Measurements from ENCODE around the gene PLCB3. TPM values are rescaled to one million over a fixed set of nuclear protein-coding genes. Genes with fewer than 3 reads are reported as not detected.

PLCB3 gene
- total RNA-seq, 3 donors from 2014 or later: 6.2 to 8.2 (median 6.4) TPM

DNA sequence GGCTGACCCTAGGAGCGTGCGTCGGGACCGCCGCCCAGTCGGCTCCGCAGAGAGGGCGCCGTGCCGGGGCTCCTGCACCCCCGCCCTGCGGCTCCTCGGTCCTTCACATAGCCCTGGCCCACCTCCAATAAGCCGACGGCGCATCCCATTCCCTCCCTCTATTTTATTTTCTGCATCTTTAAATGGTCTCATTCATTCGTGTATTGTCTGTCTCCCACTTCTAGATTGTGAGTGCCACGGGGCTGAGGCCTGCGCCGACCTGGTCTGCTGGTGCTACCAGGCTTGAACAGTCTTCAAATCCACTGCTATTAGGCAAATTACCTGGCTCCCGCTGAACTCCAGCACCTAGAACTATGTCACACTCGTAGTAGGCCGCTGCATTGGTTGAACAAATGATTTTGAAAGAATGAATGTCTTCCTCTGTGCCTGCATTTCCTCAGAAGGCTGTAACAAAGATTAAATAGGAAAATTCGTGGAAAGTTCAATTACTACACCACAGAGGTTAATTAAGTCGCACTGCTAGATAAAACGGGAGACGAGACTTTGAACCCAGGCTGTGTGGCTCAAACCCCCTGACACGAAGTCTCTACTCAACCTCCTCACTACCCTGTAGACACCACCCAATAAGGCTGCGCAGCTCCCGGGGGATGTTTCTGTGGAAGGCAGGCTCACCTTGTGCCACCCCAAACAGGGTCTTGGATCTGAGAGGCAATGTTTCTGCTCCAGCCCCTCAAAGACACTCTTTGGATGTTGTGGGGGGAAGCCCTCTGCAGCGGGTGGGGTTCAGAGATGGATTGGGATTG, 3.4 kb upstream of the PLCB3 start:
- ATAC-seq (no peak), DNase-seq (no peak)
- no peaks in the 10 kb centered on the region for H3K9me3 Mint-ChIP-seq
- no peaks in the 10 kb centered on the region for H3K27me3 Mint-ChIP-seq (ENCODE audit: low read depth)
- H3K4me1 Mint-ChIP-seq (ENCODE audit: low read depth): peaks cover 28% of the 10 kb centered on the region
- H3K36me3 Mint-ChIP-seq (ENCODE audit: insufficient read depth): no peaks in the 10 kb centered on the region
- peak overlapping the region; percentile 73 for H3K4me3 Mint-ChIP-seq

DNA sequence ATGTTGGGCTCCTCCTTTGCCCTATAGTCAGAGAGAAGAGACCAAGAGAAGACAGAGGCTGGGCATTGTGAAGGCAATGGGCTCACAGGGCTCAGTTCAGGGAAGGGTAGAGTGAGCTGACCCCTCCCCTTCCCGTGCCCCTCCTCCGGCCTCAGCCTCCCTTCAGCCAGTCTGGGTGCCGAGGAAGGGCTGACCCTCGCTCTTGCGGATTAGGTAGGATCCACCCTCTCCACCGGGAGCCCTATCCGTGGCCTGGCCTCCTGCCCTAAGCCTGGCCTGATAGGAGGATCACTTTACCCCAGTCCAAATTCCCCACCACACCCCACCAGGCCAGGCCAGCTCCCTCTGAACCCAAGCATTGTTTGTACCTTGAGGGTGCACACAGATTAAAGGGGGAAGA, 2.8 kb upstream of the PLCB3 start:
- no peaks in the 10 kb centered on the region for H3K9me3 Mint-ChIP-seq
- DNase-seq (no peak), ATAC-seq (no peak)
- H3K4me1 Mint-ChIP-seq (ENCODE audit: low read depth): peaks cover 22% of the 10 kb centered on the region
- H3K4me3 Mint-ChIP-seq: peak overlapping the region; percentile 35
- H3K27me3 Mint-ChIP-seq (ENCODE audit: low read depth): no peaks in the 10 kb centered on the region
- H3K36me3 Mint-ChIP-seq (ENCODE audit: insufficient read depth): no peaks in the 10 kb centered on the region

DNA sequence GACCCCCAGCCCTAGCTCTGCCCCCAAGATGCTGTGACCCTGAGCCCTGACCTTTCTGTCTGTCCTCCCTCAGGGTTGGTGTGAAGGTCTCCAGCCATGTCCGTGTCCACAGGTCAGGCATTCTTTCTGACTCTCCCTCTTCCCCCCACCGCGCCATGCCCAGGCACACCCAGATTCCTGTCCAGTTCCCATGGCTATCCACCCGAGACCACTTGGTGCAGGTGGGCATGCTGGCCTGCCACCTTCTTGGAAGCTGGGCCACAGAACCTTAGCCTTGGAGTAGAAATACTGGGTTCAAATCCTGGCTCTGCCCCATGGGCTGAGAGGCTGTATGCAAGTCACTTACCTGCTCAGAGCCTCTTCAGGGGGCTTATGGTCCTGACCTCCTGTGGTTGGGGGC, 2.3 kb upstream of the PLCB3 start:
- DNase-seq (no peak), ATAC-seq (no peak)
- Mint-ChIP-seq H3K4me1 (ENCODE audit: low read depth) (peaks cover 18% of the 10 kb centered on the region), H3K9me3 (no peaks in the 10 kb centered on the region), H3K4me3 (peak overlapping the region; percentile 35), H3K36me3 (ENCODE audit: insufficient read depth) (no peaks in the 10 kb centered on the region), H3K27me3 (ENCODE audit: low read depth) (no peaks in the 10 kb centered on the region)

DNA sequence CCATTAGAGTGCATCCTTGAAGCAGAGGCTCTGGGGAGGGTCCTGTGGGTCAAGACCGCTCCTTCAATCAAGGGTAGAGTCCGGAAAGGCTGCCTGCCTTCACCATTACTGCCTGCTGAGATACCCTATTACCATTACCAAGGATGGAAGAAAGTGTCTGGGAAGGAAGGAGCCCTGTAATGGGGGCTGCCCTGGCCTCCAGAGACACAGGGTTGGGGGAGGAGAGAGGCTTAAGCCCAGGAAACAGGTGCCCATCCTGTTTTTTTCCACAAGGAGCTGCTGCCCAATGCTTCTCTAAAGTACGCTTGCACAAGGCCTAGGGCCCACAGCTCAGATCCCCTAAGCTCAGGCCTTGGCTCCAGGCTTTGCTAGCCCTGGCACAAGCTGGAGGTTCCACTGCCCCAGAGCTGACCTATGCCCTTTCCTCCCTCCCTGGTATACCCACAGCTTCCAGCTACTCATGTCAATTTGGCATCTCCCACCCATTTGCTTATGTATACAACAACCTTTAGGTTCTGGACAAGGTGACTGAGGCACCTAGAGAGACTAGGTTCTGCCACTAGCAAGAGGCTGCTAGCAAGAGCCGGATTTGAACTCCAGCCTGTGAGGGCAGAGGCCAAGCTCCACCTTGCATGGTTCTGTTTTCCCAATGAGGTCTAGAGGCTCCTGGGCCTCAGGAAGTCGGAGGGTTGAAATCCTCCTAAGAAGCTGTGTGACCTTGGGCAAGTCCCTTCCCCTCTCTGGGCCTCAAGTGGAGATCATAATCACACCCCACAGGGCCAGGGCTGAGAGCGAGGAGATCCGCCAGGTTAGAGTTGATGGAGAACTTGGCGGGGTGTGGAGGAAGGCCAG, 1.5 kb upstream of the PLCB3 start:
- Mint-ChIP-seq H3K4me3 (peak overlapping the region; percentile 21), H3K27me3 (ENCODE audit: low read depth) (no peaks in the 10 kb centered on the region), H3K9me3 (no peaks in the 10 kb centered on the region), H3K36me3 (ENCODE audit: insufficient read depth) (no peaks in the 10 kb centered on the region), H3K4me1 (ENCODE audit: low read depth) (peaks cover 15% of the 10 kb centered on the region)
- ATAC-seq (no peak), DNase-seq (no peak)

DNA sequence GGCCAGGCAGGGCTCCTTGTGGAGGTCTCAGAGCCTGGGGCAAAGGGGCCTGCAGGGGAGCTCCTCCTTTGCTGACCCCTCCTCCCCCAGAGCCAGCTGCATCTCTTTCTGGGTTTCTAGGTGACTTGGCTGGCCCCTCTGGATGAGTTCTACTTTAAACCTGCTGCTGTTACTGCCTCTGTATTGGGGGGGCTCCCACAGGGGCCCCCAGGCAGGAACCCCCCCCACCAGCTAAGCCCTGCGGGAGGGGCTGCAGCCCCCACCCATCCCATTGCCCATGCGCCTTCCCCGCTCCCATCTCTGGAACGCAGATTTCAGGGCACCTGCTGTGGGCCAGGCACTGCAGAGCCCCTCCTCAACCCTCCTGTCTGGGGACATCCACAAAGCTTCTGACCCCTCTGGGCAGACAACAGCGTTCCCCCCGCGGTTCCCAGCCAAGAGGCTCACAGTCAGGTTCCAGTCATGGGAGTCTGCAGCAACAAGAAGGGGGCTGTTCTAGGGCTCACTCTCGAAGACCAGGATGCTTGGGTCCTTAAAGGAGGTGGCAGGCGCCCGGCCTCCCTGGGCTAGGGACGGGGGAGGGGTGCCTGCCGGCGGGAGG, 815 bp upstream of the PLCB3 start:
- ATAC-seq (no peak), DNase-seq (no peak)
- Mint-ChIP-seq H3K4me3 (peak overlapping the region; percentile 21), H3K9me3 (no peaks in the 10 kb centered on the region), H3K36me3 (ENCODE audit: insufficient read depth) (peaks cover 2% of the 10 kb centered on the region), H3K4me1 (ENCODE audit: low read depth) (peaks cover 15% of the 10 kb centered on the region), H3K27me3 (ENCODE audit: low read depth) (no peaks in the 10 kb centered on the region)

DNA sequence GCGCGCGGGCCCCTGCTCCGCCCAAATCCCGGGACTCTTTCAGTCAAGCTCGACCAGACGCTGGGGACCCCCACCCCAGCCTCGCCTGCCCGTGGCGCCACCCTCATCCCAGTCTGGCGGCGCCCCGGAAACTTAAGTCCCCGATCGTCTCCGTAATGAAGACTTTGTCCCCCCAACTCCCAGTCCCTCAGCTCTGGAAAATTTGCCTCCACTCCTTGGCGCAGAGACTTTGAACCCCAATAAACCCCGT, 348 bp downstream of the PLCB3 start:
- peaks cover 15% of the 10 kb centered on the region for H3K4me1 Mint-ChIP-seq (ENCODE audit: low read depth)
- H3K36me3 Mint-ChIP-seq (ENCODE audit: insufficient read depth): peaks cover 2% of the 10 kb centered on the region
- H3K4me3 Mint-ChIP-seq: peak overlapping the region; percentile 83
- ATAC-seq: no peak
- no peaks in the 10 kb centered on the region for H3K9me3 Mint-ChIP-seq
- no peak for DNase-seq
- H3K27me3 Mint-ChIP-seq (ENCODE audit: low read depth): no peaks in the 10 kb centered on the region

DNA sequence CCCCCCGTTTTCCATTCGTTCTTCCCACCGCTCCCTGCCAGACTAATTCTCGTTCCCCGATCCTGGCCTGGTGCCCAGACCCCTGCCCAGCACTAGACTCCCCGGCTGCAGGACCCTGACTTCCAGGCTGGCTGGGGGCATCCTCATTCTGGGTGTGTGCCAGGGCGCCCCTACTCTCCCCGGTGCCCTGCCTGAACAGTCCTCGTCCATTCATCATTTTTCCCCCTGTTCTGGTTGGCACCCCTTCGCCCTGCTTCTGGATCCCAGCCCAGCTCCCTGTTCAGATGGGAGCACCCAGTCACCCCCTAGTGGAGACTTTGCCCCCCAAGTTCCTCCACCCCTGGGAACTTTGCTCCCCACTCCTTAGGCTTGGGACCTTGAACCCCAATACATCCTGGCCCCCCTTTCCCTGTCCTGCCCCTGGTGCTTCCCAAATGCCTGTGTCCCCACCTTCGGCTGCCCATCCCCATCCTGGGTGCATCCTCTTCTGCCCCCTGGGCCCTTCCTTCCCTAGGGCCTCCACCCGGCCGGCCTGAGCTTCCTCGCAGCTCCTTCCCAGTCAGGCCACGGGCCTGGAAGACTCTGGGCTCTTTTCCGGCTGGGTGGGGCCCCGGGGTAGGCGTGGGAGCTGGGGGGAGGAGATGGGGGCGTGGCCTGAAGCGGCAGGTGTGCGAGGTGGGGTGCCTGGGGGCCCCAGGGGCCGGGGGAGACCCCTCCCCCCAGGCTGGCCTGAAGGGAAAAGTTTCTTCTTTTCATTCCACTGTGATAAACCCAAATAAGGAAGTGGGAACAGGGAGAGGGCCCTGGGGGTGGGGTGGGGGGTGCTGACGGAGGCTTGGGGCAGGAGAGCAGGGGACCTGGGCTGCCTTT, 908 bp downstream of the PLCB3 start:
- H3K36me3 Mint-ChIP-seq (ENCODE audit: insufficient read depth): peaks cover 2% of the 10 kb centered on the region
- peak overlapping the region; percentile 83 for H3K4me3 Mint-ChIP-seq
- no peaks in the 10 kb centered on the region for H3K27me3 Mint-ChIP-seq (ENCODE audit: low read depth)
- DNase-seq: no peak
- H3K4me1 Mint-ChIP-seq (ENCODE audit: low read depth): peaks cover 15% of the 10 kb centered on the region
- ATAC-seq: no peak
- H3K9me3 Mint-ChIP-seq: no peaks in the 10 kb centered on the region

DNA sequence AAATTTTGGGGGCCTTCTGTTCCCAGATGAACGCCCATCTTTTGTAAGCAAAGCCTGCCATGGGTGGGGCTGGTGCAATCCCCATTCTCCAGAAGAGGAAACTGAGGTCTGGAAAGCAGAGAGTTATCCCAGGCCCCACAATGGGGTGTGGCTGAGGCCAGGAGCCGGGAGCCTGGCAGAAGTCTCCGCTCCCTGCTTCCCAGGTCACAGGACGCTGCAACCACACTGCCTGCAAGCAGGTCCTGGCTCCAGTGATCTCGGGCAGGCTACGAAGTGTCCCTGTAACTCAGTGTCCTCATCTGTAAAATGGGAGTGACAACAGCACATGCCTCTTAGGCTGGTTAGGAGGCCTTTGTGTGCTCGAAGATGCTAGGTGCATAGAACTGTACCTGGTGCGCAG, 1.7 kb downstream of the PLCB3 start:
- H3K9me3 Mint-ChIP-seq: no peaks in the 10 kb centered on the region

DNA sequence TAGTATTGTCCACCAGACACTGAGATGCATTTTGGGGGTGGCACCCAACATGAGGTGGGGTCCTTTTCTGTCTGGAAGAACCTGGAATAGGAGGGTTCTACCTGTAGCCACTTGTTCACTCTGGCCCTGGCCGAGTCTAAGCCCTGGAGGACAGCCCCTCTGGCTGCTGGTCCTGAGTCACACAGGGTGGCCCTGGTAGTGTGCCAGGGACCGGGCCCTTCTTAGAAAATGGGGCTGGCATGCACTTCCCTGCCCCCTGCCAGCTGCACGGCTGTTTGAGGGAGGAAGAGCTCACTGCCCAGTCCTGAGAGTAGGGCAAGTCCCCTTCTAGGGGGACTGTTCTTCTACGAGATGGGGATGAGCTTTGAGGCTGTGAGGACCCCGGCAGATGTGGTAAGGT, 2.2 kb downstream of the PLCB3 start:
- H3K9me3 Mint-ChIP-seq: no peaks in the 10 kb centered on the region
- H3K36me3 Mint-ChIP-seq (ENCODE audit: insufficient read depth): peaks cover 2% of the 10 kb centered on the region
- H3K4me1 Mint-ChIP-seq (ENCODE audit: low read depth): peaks cover 13% of the 10 kb centered on the region
- no peak for ATAC-seq
- no peaks in the 10 kb centered on the region for H3K27me3 Mint-ChIP-seq (ENCODE audit: low read depth)
- DNase-seq: no peak
- H3K4me3 Mint-ChIP-seq: no peak overlapping the region

More for the DNA sequence above, 1.7 kb downstream of the PLCB3 start:
- H3K36me3 Mint-ChIP-seq (ENCODE audit: insufficient read depth): peaks cover 2% of the 10 kb centered on the region
- H3K4me1 Mint-ChIP-seq (ENCODE audit: low read depth): peaks cover 13% of the 10 kb centered on the region
- no peak overlapping the region for H3K4me3 Mint-ChIP-seq
- no peaks in the 10 kb centered on the region for H3K27me3 Mint-ChIP-seq (ENCODE audit: low read depth)
- DNase-seq (no peak), ATAC-seq (no peak)

DNA sequence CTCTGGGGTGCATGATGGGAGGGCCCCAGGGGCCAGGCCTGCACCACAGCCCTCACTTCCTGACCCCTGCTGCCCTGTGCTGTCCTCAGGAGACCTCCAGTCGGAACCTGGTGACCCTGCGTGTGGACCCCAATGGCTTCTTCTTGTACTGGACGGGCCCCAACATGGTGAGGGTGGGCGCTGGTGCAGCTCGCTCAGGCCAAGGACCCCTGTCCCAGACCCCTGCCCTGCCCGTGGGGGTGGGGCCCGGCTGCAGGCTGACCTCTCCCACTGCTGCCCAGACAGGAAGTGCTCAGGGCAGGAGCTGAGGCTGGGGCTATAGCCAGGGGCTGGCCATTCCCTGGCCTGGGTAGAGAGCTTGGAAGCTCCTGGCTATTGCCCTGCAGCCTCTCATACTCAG, 3.0 kb downstream of the PLCB3 start:
- no peak for ATAC-seq
- Mint-ChIP-seq H3K4me3 (no peak overlapping the region), H3K9me3 (no peaks in the 10 kb centered on the region), H3K36me3 (ENCODE audit: insufficient read depth) (peaks cover 3% of the 10 kb centered on the region), H3K27me3 (ENCODE audit: low read depth) (no peaks in the 10 kb centered on the region), H3K4me1 (ENCODE audit: low read depth) (peaks cover 13% of the 10 kb centered on the region)
- no peak for DNase-seq

DNA sequence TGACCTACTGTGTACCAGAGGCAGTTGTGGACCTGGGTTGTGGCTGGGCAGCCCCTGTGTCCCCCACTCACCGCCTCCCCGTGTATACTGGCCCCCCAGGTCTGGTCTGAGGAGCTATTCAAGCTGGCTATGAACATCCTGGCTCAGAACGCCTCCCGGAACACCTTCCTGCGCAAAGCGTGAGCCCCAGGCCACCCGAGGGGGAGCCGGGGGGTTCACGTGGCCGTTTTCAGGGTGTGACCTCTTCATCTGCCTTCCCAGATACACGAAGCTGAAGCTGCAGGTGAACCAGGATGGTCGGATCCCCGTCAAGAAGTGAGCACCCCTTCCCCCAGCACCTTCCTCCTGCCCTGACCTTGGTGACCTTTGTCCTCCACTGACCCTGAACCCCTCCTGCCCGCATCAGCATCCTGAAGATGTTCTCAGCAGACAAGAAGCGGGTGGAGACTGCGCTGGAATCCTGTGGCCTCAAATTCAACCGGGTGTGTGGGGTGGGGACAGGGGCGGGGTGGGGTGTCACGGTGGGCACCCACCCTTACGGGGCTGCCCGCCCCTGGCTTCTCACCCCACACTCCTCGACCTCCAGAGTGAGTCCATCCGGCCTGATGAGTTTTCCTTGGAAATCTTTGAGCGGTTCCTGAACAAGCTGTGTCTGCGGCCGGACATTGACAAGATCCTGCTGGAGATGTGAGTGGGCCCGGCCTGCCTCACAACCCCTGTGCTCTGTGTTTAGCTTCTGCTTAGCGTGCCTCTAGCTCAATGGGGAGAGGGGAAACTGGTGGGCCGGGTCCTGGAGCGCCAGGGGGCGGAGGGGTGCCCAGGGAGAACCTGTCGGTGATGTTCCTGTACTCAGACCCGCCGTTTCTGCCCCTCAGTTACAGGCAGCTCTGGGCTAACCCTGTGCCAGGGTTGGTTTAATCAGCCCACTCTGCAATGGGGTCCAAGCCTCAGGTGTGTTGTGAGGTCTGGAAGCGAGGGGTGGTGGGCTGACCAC, 4.1 kb downstream of the PLCB3 start:
- ATAC-seq (no peak), DNase-seq (no peak)
- H3K36me3 Mint-ChIP-seq (ENCODE audit: insufficient read depth): peaks cover 5% of the 10 kb centered on the region
- no peaks in the 10 kb centered on the region for H3K9me3 Mint-ChIP-seq
- H3K27me3 Mint-ChIP-seq (ENCODE audit: low read depth): no peaks in the 10 kb centered on the region
- H3K4me3 Mint-ChIP-seq: no peak overlapping the region
- H3K4me1 Mint-ChIP-seq (ENCODE audit: low read depth): peaks cover 17% of the 10 kb centered on the region

DNA sequence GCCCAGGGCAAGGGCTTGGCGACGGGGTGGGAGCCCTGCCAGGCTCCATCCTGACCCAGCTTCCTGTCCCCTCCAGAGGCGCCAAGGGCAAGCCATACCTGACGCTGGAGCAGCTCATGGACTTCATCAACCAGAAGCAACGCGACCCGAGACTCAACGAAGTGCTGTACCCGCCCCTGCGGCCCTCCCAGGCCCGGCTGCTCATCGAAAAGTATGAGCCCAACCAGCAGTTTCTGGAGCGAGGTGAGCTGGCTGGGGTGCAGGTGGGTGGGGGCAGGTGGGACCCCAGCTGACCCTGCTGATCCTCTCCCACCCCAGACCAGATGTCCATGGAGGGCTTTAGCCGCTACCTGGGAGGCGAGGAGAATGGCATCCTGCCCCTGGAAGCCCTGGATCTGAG, 5.0 kb downstream of the PLCB3 start:
- Mint-ChIP-seq H3K4me1 (ENCODE audit: low read depth) (peaks cover 14% of the 10 kb centered on the region), H3K9me3 (no peaks in the 10 kb centered on the region), H3K4me3 (no peak overlapping the region), H3K27me3 (ENCODE audit: low read depth) (no peaks in the 10 kb centered on the region), H3K36me3 (ENCODE audit: insufficient read depth) (peaks cover 5% of the 10 kb centered on the region)
- DNase-seq (no peak), ATAC-seq (no peak)

DNA sequence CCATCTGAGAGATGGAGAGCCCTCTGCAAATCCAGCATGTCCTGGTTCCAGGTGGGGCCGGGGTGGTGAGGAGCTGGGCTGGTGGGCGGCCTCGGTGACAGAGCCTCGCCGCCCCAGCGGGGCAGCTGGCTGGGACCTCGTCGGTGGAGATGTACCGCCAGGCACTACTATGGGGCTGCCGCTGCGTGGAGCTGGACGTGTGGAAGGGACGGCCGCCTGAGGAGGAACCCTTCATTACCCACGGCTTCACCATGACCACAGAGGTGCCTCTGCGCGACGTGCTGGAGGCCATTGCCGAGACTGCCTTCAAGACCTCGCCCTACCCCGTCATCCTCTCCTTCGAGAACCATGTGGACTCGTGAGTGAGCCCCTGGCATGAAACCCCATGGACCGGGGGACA, 7.0 kb downstream of the PLCB3 start:
- DNase-seq: no peak
- peaks cover 7% of the 10 kb centered on the region for H3K36me3 Mint-ChIP-seq (ENCODE audit: insufficient read depth)
- peaks cover 8% of the 10 kb centered on the region for H3K4me1 Mint-ChIP-seq (ENCODE audit: low read depth)
- H3K9me3 Mint-ChIP-seq: no peaks in the 10 kb centered on the region
- H3K4me3 Mint-ChIP-seq: no peak overlapping the region
- no peak for ATAC-seq
- no peaks in the 10 kb centered on the region for H3K27me3 Mint-ChIP-seq (ENCODE audit: low read depth)
